Measurements from ENCODE around the gene KCNF1.

DNA sequence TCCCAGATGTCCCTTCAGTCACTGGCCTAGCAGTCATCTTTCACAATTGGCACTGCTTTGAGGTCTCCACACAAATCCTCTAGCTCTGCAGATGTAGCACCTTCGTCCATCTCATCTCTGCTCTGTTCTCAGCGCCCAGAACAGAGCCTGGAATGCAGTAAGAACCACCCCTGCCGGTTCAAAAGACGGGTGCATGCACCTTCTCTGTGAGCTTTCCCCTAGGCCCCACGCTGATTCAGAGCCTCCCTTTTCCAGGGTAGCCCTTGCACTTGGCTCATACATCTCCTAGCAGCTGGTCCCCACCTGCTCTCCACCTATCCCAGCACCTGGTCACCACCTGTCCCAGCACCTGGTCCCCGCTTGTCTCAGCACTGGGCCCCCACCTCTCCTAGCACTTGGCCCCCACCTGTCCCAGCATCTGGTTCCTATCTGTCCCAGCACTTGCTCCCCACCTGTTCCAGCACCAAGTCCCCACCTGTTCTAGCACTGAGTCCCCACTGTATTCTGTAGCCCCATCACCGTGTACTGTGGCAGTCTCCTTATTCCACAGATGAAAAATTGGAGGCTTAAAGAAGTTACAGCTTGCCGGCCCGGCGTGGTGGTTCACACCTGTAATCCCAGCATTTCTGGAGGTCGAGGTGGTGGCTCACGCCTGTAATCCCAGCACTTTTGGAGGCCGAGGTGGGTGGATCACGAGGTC lies 4.7 kb upstream of the KCNF1 start:
- TF ChIP-seq CTCF (IDR thresholded peaks at IDR 0.05) = no peak
- TF ChIP-seq EZH2 (IDR thresholded peaks at IDR 0.05) = no peak
